K562 (cell line): Measurements from ENCODE around the gene ZNF775. TPM values are rescaled to one million over a fixed set of nuclear protein-coding genes. Genes with fewer than 3 reads are reported as not detected.

Source experiments
- CHCHD3 ChIP-seq: fragments of 250-450 bp; sonication (Bioruptor Pico); IDR thresholded peaks from 2 replicates; pipeline ENCODE4 v2.1.2; 2022; ENCODE audit warnings: mild to moderate bottlenecking
- E2F3 ChIP-seq: fragments of 250-450 bp; sonication (Bioruptor Pico); IDR thresholded peaks from 2 replicates; pipeline ENCODE4 v1.4.0; 2020; ENCODE audit warnings: mild to moderate bottlenecking
- FOXM1 ChIP-seq, 2 experiments: fragments of 450-650 bp in 1 of 2; sonication (generic) in 1 of 2; formaldehyde crosslinking in 1 of 2; IDR thresholded peaks; 2 replicates each; pipeline versions ENCODE4 v1.6.1 to v1.9.0; 2017 to 2022; ENCODE audit warnings: low read depth in 2 of 2, mild to moderate bottlenecking in 2 of 2, missing genetic modification reagents in 1 of 2, moderate library complexity in 1 of 2
- HDAC1 ChIP-seq, 2 experiments: fragments of 450-650 bp; IDR thresholded peaks; 2 replicates each; pipeline ENCODE4 v1.6.1; 2016 to 2017; ENCODE audit warnings: inconsistent platforms in 1 of 2, mild to moderate bottlenecking in 1 of 2, moderate library complexity in 1 of 2
- LCOR ChIP-seq: sonication (generic); formaldehyde crosslinking; IDR thresholded peaks from 2 replicates; pipeline ENCODE4 v1.8.0; 2022; ENCODE audit warnings: mild to moderate bottlenecking, missing genetic modification reagents
- MLX ChIP-seq, 2 experiments: fragments of 450-650 bp in 1 of 2; sonication (generic) in 1 of 2; formaldehyde crosslinking; conservative IDR thresholded peaks; 2 replicates each; pipeline versions ENCODE4 v1.4.0 to v1.8.1; 2020 to 2022; ENCODE audit warnings: mild to moderate bottlenecking in 1 of 2, missing genetic modification reagents in 1 of 2
- NFIC ChIP-seq: fragments of 450-650 bp; IDR thresholded peaks from 2 replicates; pipeline ENCODE4 v1.6.1; 2017; ENCODE audit warnings: mild to moderate bottlenecking, inconsistent platforms
- PHB ChIP-seq: fragments of 250-450 bp; sonication (Bioruptor Pico); IDR thresholded peaks from 2 replicates; pipeline ENCODE4 v1.5.0; 2021
- PML ChIP-seq: IDR thresholded peaks from 2 replicates; pipeline ENCODE4 v1.6.1; 2012; ENCODE audit warnings: low read length, inconsistent platforms
- POLR2G ChIP-seq: fragments of 200-400 bp; formaldehyde crosslinking; IDR thresholded peaks from 2 replicates; pipeline ENCODE4 v1.6.1; 2017; ENCODE audit warnings: low read depth, mild to moderate bottlenecking, antibody characterized with exemption, low read length, moderate library complexity
- RAD21 ChIP-seq, 2 experiments: fragments of 250-450 bp in 1 of 2; fragments of 450-650 bp in 1 of 2; sonication (Bioruptor Pico) in 1 of 2; formaldehyde crosslinking in 1 of 2; IDR thresholded peaks in 1 of 2; conservative IDR thresholded peaks in 1 of 2; 2 replicates each; pipeline versions ENCODE4 v1.4.0 to v1.8.0; 2020 to 2022; ENCODE audit warnings: mild to moderate bottlenecking in 2 of 2, moderate library complexity in 1 of 2
- SAP30 ChIP-seq: fragments of 200-600 bp; sonication (generic); IDR thresholded peaks from 2 replicates; pipeline ENCODE4 v1.6.1; 2012; ENCODE audit warnings: borderline replicate concordance, low read depth, mild to moderate bottlenecking, moderate library complexity, low read length, control low read depth, inconsistent platforms; ENCODE audit not compliant: insufficient read depth, poor library complexity, severe bottlenecking
- SPI1 ChIP-seq: IDR thresholded peaks from 2 replicates; pipeline ENCODE4 v1.6.1; 2011; ENCODE audit warnings: low read depth, low read length, control low read depth, borderline replicate concordance
- SREBF1 ChIP-seq: fragments of 150-350 bp; IDR thresholded peaks from 2 replicates; pipeline ENCODE4 v1.6.1; 2014; ENCODE audit warnings: antibody characterized with exemption, low read depth, low read length, borderline replicate concordance
- SRSF7 ChIP-seq: fragments of 200-400 bp; formaldehyde crosslinking; optimal IDR thresholded peaks from 2 replicates; pipeline ENCODE3; 2017; ENCODE audit warnings: mild to moderate bottlenecking, low read depth, low read length
- U2AF1 ChIP-seq: fragments of 200-400 bp; formaldehyde crosslinking; optimal IDR thresholded peaks from 2 replicates; pipeline ENCODE3; 2017; ENCODE audit warnings: mild to moderate bottlenecking, low read depth, low read length, moderate library complexity
- ZBTB7A ChIP-seq: IDR thresholded peaks from 2 replicates; pipeline ENCODE4 v1.6.1; 2011; ENCODE audit warnings: low read depth, mild to moderate bottlenecking, low read length, moderate library complexity, borderline replicate concordance; ENCODE audit not compliant: control insufficient read depth
- ZNF57 ChIP-seq: fragments of 450-650 bp; formaldehyde crosslinking; IDR thresholded peaks from 2 replicates; pipeline ENCODE4 v1.4.0; 2020; ENCODE audit warnings: mild to moderate bottlenecking, moderate library complexity
- ZNF830 ChIP-seq: fragments of 250-450 bp; sonication (Bioruptor Pico); IDR thresholded peaks from 2 replicates; pipeline ENCODE4 v1.5.0; 2021; ENCODE audit warnings: mild to moderate bottlenecking
- polyA plus RNA-seq, 8 experiments: library from polyadenylated mRNA; depleted of rRNA in 4 of 8; stranded (reverse) in 5 of 8; unstranded in 3 of 8; fragments of >200 nt; fragmentation: Nextera tagmentation in 2 of 8; fragmentation: Illumina TruSeq in 1 of 8; extraction: Ambion mirVana in 2 of 8; extraction: Trizol in 1 of 8; gene quantifications; 2 replicates each; pipeline versions ENCODE4 v1.2.1 to v1.2.3, GENCODE V29; 2011 to 2014; ENCODE audit warnings: inconsistent platforms in 1 of 8, missing spikeins in 1 of 8
- total RNA-seq, 7 experiments: library from RNA; depleted of rRNA in 6 of 7; stranded (reverse); fragments of >200 nt in 6 of 7; fragmentation: Illumina TruSeq in 2 of 7; extraction: Trizol in 2 of 7; gene quantifications; 2 replicates each; pipeline versions ENCODE4 v1.2.1 to v1.2.3, GENCODE V29; 2011 to 2021; ENCODE audit warnings: low replicate concordance in 1 of 7
- TF ChIP-seq, protein P1 (sequence below): sonication (generic); formaldehyde crosslinking; IDR thresholded peaks from 2 replicates; pipeline ENCODE4 v1.8.0; 2022; ENCODE audit warnings: mild to moderate bottlenecking, missing genetic modification reagents
- TF ChIP-seq, protein P2 (sequence below), 3 experiments: fragments of 200-800 bp in 1 of 3; sonication (Bioruptor generic) in 1 of 3; sonication (generic) in 1 of 3; formaldehyde crosslinking in 1 of 3; IDR thresholded peaks; 2 replicates each; pipeline versions ENCODE4 v1.6.1 to v1.8.0; 2016 to 2022; ENCODE audit warnings: mild to moderate bottlenecking in 2 of 3, missing compliant biosample characterization in 2 of 3, missing genetic modification characterization in 2 of 3, missing genetic modification reagents in 1 of 3

The ZNF775 gene
- total and polyA plus RNA-seq, 9 of the 15 experiments (the other 6 are each of a cell fraction or from before 2014, with no cell fraction given) = 0.04 to 18.7 (median 4.9) TPM

DNA sequence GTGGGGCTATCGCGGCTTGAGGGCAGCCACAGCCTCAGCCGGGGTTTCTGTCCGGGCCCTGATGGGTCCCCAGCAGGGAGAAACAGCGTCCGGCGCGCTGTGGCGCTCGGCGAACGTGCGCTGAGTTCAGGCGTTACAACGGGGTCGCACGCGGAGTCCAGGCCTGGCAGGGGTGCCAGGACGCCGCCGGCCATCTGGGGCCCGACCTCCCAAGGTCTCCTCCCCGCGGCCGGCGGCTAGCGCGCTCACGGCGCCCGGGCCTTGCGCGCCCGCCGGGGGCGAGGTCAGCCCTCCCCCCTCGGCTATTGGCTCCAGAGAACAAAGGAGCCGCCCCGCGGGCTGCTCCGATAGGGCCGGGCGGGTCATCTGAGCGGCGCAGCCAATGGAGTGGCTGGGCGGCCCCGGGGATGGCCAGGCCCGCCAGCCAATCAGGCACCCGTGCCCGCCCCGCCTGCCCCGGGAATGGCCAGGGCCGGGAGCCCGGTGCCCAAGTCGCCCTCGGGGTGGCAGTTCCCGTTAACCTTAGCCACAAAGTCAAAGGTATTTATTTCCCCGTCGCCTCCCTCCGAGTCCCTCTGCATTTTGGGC lies at the start of gene ZNF775 (continued):
- TF ChIP-seq, protein P1, sequence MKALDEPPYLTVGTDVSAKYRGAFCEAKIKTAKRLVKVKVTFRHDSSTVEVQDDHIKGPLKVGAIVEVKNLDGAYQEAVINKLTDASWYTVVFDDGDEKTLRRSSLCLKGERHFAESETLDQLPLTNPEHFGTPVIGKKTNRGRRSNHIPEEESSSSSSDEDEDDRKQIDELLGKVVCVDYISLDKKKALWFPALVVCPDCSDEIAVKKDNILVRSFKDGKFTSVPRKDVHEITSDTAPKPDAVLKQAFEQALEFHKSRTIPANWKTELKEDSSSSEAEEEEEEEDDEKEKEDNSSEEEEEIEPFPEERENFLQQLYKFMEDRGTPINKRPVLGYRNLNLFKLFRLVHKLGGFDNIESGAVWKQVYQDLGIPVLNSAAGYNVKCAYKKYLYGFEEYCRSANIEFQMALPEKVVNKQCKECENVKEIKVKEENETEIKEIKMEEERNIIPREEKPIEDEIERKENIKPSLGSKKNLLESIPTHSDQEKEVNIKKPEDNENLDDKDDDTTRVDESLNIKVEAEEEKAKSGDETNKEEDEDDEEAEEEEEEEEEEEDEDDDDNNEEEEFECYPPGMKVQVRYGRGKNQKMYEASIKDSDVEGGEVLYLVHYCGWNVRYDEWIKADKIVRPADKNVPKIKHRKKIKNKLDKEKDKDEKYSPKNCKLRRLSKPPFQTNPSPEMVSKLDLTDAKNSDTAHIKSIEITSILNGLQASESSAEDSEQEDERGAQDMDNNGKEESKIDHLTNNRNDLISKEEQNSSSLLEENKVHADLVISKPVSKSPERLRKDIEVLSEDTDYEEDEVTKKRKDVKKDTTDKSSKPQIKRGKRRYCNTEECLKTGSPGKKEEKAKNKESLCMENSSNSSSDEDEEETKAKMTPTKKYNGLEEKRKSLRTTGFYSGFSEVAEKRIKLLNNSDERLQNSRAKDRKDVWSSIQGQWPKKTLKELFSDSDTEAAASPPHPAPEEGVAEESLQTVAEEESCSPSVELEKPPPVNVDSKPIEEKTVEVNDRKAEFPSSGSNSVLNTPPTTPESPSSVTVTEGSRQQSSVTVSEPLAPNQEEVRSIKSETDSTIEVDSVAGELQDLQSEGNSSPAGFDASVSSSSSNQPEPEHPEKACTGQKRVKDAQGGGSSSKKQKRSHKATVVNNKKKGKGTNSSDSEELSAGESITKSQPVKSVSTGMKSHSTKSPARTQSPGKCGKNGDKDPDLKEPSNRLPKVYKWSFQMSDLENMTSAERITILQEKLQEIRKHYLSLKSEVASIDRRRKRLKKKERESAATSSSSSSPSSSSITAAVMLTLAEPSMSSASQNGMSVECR (CRISPR knock-in tag) = 0 out of 2 replicates have a peak, but pooled peaks have one; percentile 45
- 0 out of 2 replicates have a peak, but pooled peaks have one; percentile 47 for TF ChIP-seq LCOR (CRISPR knock-in tag)
- TF ChIP-seq RAD21 (CRISPR knock-in tag; conservative IDR thresholded peaks at IDR 0.05 in 1 of 2, IDR thresholded peaks at IDR 0.05 in 1 of 2) = peak; percentile 3 to 6; a peak in 1 of 4 replicates
- no peak; the same call in 1 of the 2 replicates for TF ChIP-seq CHCHD3 (CRISPR knock-in tag)
- TF ChIP-seq POLR2G = peak; percentile 97
- peak; percentile 18; the same call in 1 of the 2 replicates for TF ChIP-seq E2F3 (CRISPR knock-in tag)
- peak; percentile 31; the same call in 1 of the 2 replicates for TF ChIP-seq NFIC
- peak; percentile 85 for TF ChIP-seq PML
- peak; percentile 95 for TF ChIP-seq SREBF1
- peak; percentile 97 for TF ChIP-seq ZNF830 (CRISPR knock-in tag)
- TF ChIP-seq ZBTB7A = peak; percentile 23; the same call in 1 of the 2 replicates
- TF ChIP-seq U2AF1 = peak; percentile 92
- 0 out of 2 replicates have a peak, but pooled peaks have one; percentile 48 for TF ChIP-seq PHB (CRISPR knock-in tag)
- no peak for TF ChIP-seq FOXM1 (IDR thresholded peaks at IDR 0.05; ENCODE audit: low read depth)
- TF ChIP-seq FOXM1 (CRISPR knock-in tag; IDR thresholded peaks at IDR 0.05; ENCODE audit: low read depth) = peak; percentile 73; the same call in 1 of the 2 replicates
- TF ChIP-seq ZNF57 (CRISPR knock-in tag) = no peak
- peak in 1 of 2 experiments; percentile 59; a peak in 1 of 4 replicates for TF ChIP-seq HDAC1 (IDR thresholded peaks at IDR 0.05)
- no peak for TF ChIP-seq SRSF7
- TF ChIP-seq, protein P2, sequence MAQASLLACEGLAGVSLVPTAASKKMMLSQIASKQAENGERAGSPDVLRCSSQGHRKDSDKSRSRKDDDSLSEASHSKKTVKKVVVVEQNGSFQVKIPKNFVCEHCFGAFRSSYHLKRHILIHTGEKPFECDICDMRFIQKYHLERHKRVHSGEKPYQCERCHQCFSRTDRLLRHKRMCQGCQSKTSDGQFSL (CRISPR knock-in tag; IDR thresholded peaks at IDR 0.05) = peak; percentile 85; the same call in 1 of the 2 replicates
- TF ChIP-seq, protein P2 (tag; IDR thresholded peaks at IDR 0.05) = no peak
- TF ChIP-seq MLX (CRISPR knock-in tag; conservative IDR thresholded peaks at IDR 0.05) = no peak
- TF ChIP-seq SPI1 = no peak
- peak; percentile 71 for TF ChIP-seq SAP30
